Urothelium cell line (cell line): ENCODE data around the gene CST4.
"Not testable (repeated sequence)": the region's sequence is repeated elsewhere in the genome, so short reads cannot be mapped to it uniquely, and the experiment has no call there.

ENCODE experiments used
- DNase-seq: peaks from one replicate; pipeline ENCODE4 v3.0.0; 2011; ENCODE audit warnings: low spot score, mixed read lengths
- FAIRE-seq: peaks from 2 replicates; lab custom pipeline; 2011; peaks lifted over from hg19 to GRCh38; lab: Jason Lieb, UNC

The CST4 gene

DNA sequence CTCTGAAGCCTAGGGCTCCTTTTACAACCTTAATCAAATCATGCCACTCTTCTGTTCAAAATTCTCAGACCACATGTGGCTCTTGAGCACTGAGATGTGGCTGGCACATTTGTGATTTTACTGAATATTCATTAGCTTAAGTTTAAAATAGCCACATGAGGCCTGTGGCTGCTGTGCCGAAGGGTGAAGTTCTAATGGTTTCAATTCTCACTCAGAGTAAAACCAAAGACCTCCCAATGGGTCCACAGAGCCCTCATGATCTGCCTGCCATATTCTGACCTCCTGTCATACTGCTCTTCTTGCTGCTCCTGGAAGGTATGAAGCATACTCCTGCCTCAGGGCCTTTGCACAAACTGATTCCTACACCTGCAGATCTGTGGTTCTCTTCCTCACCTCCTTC lies 43.3 kb downstream of the CST4 start:
- FAIRE-seq (no peak), DNase-seq (no peak)

DNA sequence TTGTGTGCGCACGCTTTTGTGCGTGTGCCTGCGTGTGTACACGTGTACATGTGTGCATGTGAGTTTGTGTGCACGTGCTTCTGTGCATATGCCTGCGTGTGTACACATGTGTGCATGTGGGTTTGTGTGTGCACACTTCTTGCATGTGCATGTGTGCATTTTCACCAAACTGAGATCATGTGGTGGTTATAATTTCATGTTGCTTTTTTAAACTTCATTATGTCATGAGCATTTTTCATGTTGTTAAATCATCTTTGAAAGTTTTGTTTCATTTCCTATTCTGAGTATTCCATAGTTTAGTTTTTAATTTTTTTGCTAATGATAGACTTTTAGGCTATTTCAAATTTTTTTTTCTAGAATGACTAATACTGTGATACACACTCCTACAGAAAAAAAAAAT lies 44.7 kb downstream of the CST4 start:
- DNase-seq (no peak), FAIRE-seq (no peak)

GRCh38 chr20:23643659-23644058 lies 45.2 kb downstream of the CST4 start:
- no peak for FAIRE-seq
- DNase-seq = no peak

- peak; percentile 32 for DNase-seq
- no peak for FAIRE-seq
Observed at GRCh38 chr20:23641936-23642751, 46.7 kb downstream of the CST4 start.

GRCh38 chr20:23640671-23641667 lies 47.9 kb downstream of the CST4 start:
- DNase-seq (no peak), FAIRE-seq (no peak)

- no peak for FAIRE-seq
- DNase-seq = no peak
Observed at GRCh38 chr20:23640018-23640601, 48.7 kb downstream of the CST4 start.

DNA sequence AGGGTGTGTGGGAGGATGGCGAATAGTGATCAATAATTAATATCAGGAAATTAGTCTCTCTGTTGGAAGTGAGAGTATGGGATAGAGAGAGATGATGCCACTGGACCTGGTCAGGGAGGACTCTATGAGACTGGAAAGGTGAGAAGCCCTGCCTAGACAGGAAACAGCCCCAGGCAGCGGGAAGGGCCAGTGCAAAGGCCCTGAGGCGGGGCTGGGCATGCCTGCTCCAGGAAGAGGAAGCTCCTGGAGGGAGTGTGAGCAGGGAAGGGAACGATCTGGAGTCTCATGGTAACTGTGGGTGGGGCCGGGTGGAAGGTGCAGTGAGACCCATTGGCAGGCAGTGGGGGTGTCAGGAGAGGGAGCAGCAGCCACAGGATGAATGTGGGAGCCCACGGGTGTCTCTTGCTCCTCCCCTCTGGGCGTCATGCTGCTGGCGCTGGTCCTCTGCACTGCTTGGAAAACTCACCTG lies 49.3 kb downstream of the CST4 start:
- FAIRE-seq (no peak), DNase-seq (no peak)

- DNase-seq (no peak), FAIRE-seq (no peak)
Observed at GRCh38 chr20:23638309-23638708, 50.5 kb downstream of the CST4 start.

- FAIRE-seq = no peak
- peak; percentile 91 for DNase-seq
Observed at GRCh38 chr20:23637282-23638221, 51.3 kb downstream of the CST4 start, which contains the start of gene CST3. TSS of gene CST3 (minus strand) at chr20:23637955. CDS start at chr20:23637862, 93 bp downstream.

DNA sequence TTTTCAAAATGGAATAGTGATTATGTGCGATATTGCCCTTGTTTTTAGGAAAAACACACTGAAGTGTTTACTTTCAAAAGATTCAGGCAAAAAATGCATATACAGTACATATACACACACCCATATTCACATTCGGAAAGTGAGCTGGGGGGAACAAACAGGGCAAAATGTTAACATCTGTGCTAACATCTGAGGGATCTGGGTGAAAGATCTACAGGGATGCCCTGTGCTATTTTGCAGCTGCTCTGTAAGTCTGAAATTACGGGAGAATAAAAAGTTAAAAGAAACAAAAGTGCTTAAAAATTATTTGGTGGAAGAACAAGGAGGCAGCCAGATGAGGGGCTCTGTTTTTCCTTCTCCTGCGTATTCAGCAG lies 51.9 kb downstream of the CST4 start:
- no peak for DNase-seq
- FAIRE-seq = no peak

DNA sequence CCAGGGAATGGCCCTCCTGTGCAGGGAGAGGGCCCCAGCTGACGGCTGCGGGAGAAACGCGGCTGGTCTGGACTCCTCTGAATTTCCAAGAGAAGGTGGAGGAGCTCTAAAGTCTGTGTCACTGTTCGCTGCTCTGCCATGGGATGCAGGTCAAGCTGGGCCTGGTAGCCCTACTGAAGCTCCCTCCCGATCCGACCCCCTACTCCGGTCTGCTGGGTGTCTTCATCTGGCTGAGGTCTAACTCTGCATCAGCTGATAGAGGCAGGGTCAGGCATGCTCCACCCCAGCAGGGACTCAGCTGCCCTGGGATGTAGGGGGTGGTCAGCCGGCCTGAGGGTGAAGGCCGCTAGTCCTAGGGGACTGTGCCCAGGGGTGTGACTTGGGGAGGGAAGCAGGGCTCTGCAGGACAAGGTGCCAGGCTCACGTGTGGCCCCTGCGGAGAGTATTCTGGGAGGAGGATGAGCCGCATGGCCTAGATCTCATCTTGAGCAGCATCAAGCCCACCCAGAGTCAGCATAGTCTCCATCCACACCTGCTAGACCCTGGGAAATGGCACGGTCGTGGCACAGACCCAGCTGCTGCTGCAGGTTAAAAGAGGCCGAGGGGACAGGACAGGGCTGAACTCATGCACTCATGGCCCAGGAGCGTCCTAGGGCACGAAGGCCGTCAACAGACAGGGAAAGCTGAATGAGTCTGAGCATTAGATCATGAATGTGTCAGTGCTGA lies 52.5 kb downstream of the CST4 start:
- no peak for FAIRE-seq

GRCh38 chr20:23635768-23636090 lies 53.1 kb downstream of the CST4 start:
- not testable (repeated sequence) for DNase-seq
- peak; percentile 42 for FAIRE-seq

More for the DNA sequence above, 52.5 kb downstream of the CST4 start:
- no peak for DNase-seq
